Keratinocyte (primary cell): ENCODE measurements around the gene RC3H2. TPM values are rescaled to one million over a fixed set of nuclear protein-coding genes. Genes with fewer than 3 reads are reported as not detected.

Experiments used
- DNase-seq: peaks from one replicate; pipeline ENCODE4 v3.0.0-alpha.2; 2011; ENCODE audit warnings: low read depth, missing footprints, low spot score
- FAIRE-seq: peaks from 2 replicates; lab custom pipeline; 2011; peaks lifted over from hg19 to GRCh38; lab: Jason Lieb, UNC
- H2AFZ ChIP-seq: 2 replicates; pipeline ENCODE4 v1.6.0; 2012; ENCODE audit warnings: low read length, control low read depth, inconsistent platforms; ENCODE audit not compliant: control insufficient read depth
- H3K27ac ChIP-seq: 2 replicates; pipeline ENCODE4 v1.5.1; 2011; ENCODE audit warnings: low read length; ENCODE audit not compliant: control insufficient read depth, insufficient read depth
- H3K27me3 ChIP-seq: 3 replicates; pipeline ENCODE4 v1.6.0; 2011; ENCODE audit warnings: low read length; ENCODE audit not compliant: control insufficient read depth, insufficient read depth; ENCODE audit errors: extremely low read depth
- H3K36me3 ChIP-seq, 2 experiments: 2 replicates in 1 of 2; 3 replicates in 1 of 2; pipeline ENCODE4 v1.5.1; 2011; ENCODE audit warnings: low read length in 2 of 2, mild to moderate bottlenecking in 1 of 2; ENCODE audit not compliant: control insufficient read depth in 2 of 2, insufficient read depth in 2 of 2; ENCODE audit errors: extremely low read depth in 1 of 2
- H3K4me1 ChIP-seq: 3 replicates; pipeline ENCODE4 v1.5.1; 2011; ENCODE audit warnings: low read length; ENCODE audit not compliant: control insufficient read depth, insufficient read depth; ENCODE audit errors: extremely low read depth
- H3K4me2 ChIP-seq: 3 replicates; pipeline ENCODE4 v1.6.0; 2011; ENCODE audit warnings: low read depth, low read length; ENCODE audit not compliant: control insufficient read depth, insufficient read depth; ENCODE audit errors: extremely low read depth
- H3K4me3 ChIP-seq, 3 experiments: fragments of 200-600 bp in 1 of 3; sonication (generic) in 1 of 3; 2 replicates in 2 of 3; 3 replicates in 1 of 3; pipeline ENCODE4 v1.5.1; 2011 to 2016; ENCODE audit warnings: low read length in 3 of 3, mild to moderate bottlenecking in 3 of 3, control low read depth in 2 of 3, inconsistent platforms in 1 of 3, low read depth in 1 of 3, mixed read lengths in 1 of 3, mixed run types in 1 of 3, moderate library complexity in 1 of 3; ENCODE audit not compliant: control insufficient read depth in 2 of 3, insufficient read depth in 2 of 3; ENCODE audit errors: extremely low read depth in 1 of 3
- H3K79me2 ChIP-seq: 2 replicates; pipeline ENCODE4 v1.6.0; 2012; ENCODE audit warnings: low read length; ENCODE audit not compliant: control insufficient read depth, insufficient read depth
- H3K9ac ChIP-seq: 3 replicates; pipeline ENCODE4 v1.6.0; 2011; ENCODE audit warnings: low read length; ENCODE audit not compliant: control insufficient read depth, insufficient read depth; ENCODE audit errors: extremely low read depth
- H3K9me1 ChIP-seq: 3 replicates; pipeline ENCODE4 v1.6.0; 2011; ENCODE audit warnings: low read length; ENCODE audit not compliant: control insufficient read depth, insufficient read depth; ENCODE audit errors: extremely low read depth
- H3K9me3 ChIP-seq: 2 replicates; pipeline ENCODE4 v1.5.1; 2012; ENCODE audit warnings: low read depth, low read length; ENCODE audit not compliant: control insufficient read depth
- H4K20me1 ChIP-seq: 3 replicates; pipeline ENCODE4 v1.6.0; 2011; ENCODE audit warnings: low read length; ENCODE audit not compliant: control insufficient read depth, insufficient read depth; ENCODE audit errors: extremely low read depth
- CTCF ChIP-seq, 3 experiments: IDR thresholded peaks in 1 of 3; conservative IDR thresholded peaks in 1 of 3; optimal IDR thresholded peaks in 1 of 3; 2 replicates in 2 of 3; 3 replicates in 1 of 3; pipeline versions ENCODE3 to v1.5.1; 2011; ENCODE audit warnings: low read length in 3 of 3, mild to moderate bottlenecking in 3 of 3, moderate library complexity in 2 of 3, control low read depth in 1 of 3, inconsistent platforms in 1 of 3; ENCODE audit not compliant: insufficient read depth in 2 of 3; ENCODE audit errors: extremely low read depth in 1 of 3
- EZH2 ChIP-seq: IDR thresholded peaks from one replicate; pipeline ENCODE4 v1.6.1; 2012; ENCODE audit warnings: inconsistent platforms, mild to moderate bottlenecking, low read length, moderate library complexity
- dilution Hi-C: fragments of 300-500 bp; cut with MboI; formaldehyde crosslinking; loops from one replicate; pipeline ENCODE4 v1.7.0; 2020; ENCODE audit warnings: low sequenced_read_pairs; ENCODE audit not compliant: extremely low pct_ligation_motif_present
- polyA plus RNA-seq, 5 experiments: library from polyadenylated mRNA; depleted of rRNA in 3 of 5; stranded (reverse) in 3 of 5; stranded (forward) in 1 of 5; unstranded in 1 of 5; fragments of >200 nt; gene quantifications; 1 replicate in 1 of 5; 2 replicates in 3 of 5; 3 replicates in 1 of 5; pipeline versions ENCODE4 v1.2.1 to v1.2.3, GENCODE V29; 2011 to 2012; ENCODE audit warnings: missing spikeins in 2 of 5, low read depth in 1 of 5, low replicate concordance in 1 of 5

Gene RC3H2
- polyA plus RNA-seq, 1 donor (not counting 4 experiments of a cell fraction or from before 2014, with no cell fraction given), result 34.2 TPM

GRCh38 chr9:122936883-122937282 is 31.7 kb upstream of the RC3H2 start:
- DNase-seq (no peak), FAIRE-seq (no peak)
- Histone ChIP-seq H3K27ac (no peak overlapping the region), H2AFZ (no peak overlapping the region), H3K36me3 (peaks cover 0 to 2% of the 10 kb centered on the region in 2 experiments), H3K79me2 (peaks cover 42% of the 10 kb centered on the region), H3K4me3 (no peak overlapping the region), H3K9me1 (no peaks in the 10 kb centered on the region), H3K27me3 (no peaks in the 10 kb centered on the region), H3K4me1 (peaks cover 9% of the 10 kb centered on the region), H3K9me3 (no peaks in the 10 kb centered on the region), H3K9ac (no peak overlapping the region), H4K20me1 (no peaks in the 10 kb centered on the region), H3K4me2 (no peak overlapping the region)
- TF ChIP-seq EZH2 (no peak), CTCF (optimal IDR thresholded peaks at IDR 0.05 in 1 of 3, IDR thresholded peaks at IDR 0.05 in 1 of 3, conservative IDR thresholded peaks at IDR 0.05 in 1 of 3; ENCODE audit: extremely low read depth in 1 of 3, insufficient read depth in 2 of 3, low read length in 3 of 3) (no peak)
- dilution Hi-C loops, result no loop called here

- Histone ChIP-seq H3K27ac (no peak overlapping the region), H3K9me3 (no peaks in the 10 kb centered on the region), H4K20me1 (no peaks in the 10 kb centered on the region), H3K4me3 (no peak overlapping the region), H3K27me3 (no peaks in the 10 kb centered on the region), H3K36me3 (peaks cover 0 to 2% of the 10 kb centered on the region in 2 experiments), H3K9me1 (no peaks in the 10 kb centered on the region), H3K4me2 (no peak overlapping the region), H3K79me2 (peaks cover 42% of the 10 kb centered on the region), H3K9ac (no peak overlapping the region), H3K4me1 (peaks cover 9% of the 10 kb centered on the region), H2AFZ (no peak overlapping the region)
- DNase-seq, result no peak
- FAIRE-seq, result no peak
- dilution Hi-C loops, result no loop called here
- TF ChIP-seq CTCF (optimal IDR thresholded peaks at IDR 0.05 in 1 of 3, IDR thresholded peaks at IDR 0.05 in 1 of 3, conservative IDR thresholded peaks at IDR 0.05 in 1 of 3; ENCODE audit: extremely low read depth in 1 of 3, insufficient read depth in 2 of 3, low read length in 3 of 3) (no peak), EZH2 (no peak)
Measured at GRCh38 chr9:122936464-122936863, 31.3 kb upstream of the RC3H2 start.
